HUDEP-2 (cell line): ENCODE results near the gene FMC1.
"Not testable (repeated sequence)": the region's sequence is repeated elsewhere in the genome, so short reads cannot be mapped to it uniquely, and the experiment has no call there.

Source experiments
- DNase-seq, 76 experiments: peaks; one replicate each; lab custom pipeline; 2025; ENCODE audit not compliant: unreplicated experiment in 76 of 76; lab: John Stamatoyannopoulos, UW

Gene FMC1

GRCh38 chr7:139341058-139341775 lies at the start of gene FMC1:
Gene FMC1, plus strand, starts transcription at chr7:139341337. Its CDS starts 48 bp downstream, at chr7:139341385.
- peak; percentile 35 to 95 (median 86) for DNase-seq

GRCh38 chr7:139292821-139293220 lies 48.3 kb upstream of the FMC1 start:
- no peak for DNase-seq

GRCh38 chr7:139293534-139293933 lies 47.6 kb upstream of the FMC1 start:
- no peak for DNase-seq

GRCh38 chr7:139294241-139294640 lies 46.9 kb upstream of the FMC1 start:
- DNase-seq = no peak

- DNase-seq = no peak
These were observed 46.1 kb upstream of the FMC1 start for GRCh38 chr7:139294951-139295575.

- DNase-seq = no peak
These were observed 43.3 kb upstream of the FMC1 start for GRCh38 chr7:139297795-139298194.

GRCh38 chr7:139299296-139299695 lies 41.8 kb upstream of the FMC1 start:
- DNase-seq = no peak

GRCh38 chr7:139300390-139300789 lies 40.7 kb upstream of the FMC1 start:
- DNase-seq = no peak

GRCh38 chr7:139304517-139304916 lies 36.6 kb upstream of the FMC1 start:
- DNase-seq = peak in 2 of 76 experiments; percentile 1 to 2

GRCh38 chr7:139317939-139318505 lies 23.1 kb upstream of the FMC1 start:
- DNase-seq = peak in 1 of 76 experiments; percentile 1

GRCh38 chr7:139321071-139321745 lies 19.9 kb upstream of the FMC1 start:
- peak in 5 of 76 experiments; percentile 4 to 14 (median 6) for DNase-seq

GRCh38 chr7:139324709-139325108 lies 16.4 kb upstream of the FMC1 start:
- DNase-seq = not testable (repeated sequence)

GRCh38 chr7:139328375-139328774 lies 12.8 kb upstream of the FMC1 start:
- no peak for DNase-seq

- DNase-seq = no peak
These were observed 12.0 kb upstream of the FMC1 start for GRCh38 chr7:139329119-139329518.

GRCh38 chr7:139330333-139331030 lies 10.7 kb upstream of the FMC1 start:
- no peak for DNase-seq

GRCh38 chr7:139332697-139333359 lies 8.3 kb upstream of the FMC1 start:
- DNase-seq = peak in 15 of 76 experiments; percentile 2 to 50 (median 14)

GRCh38 chr7:139333443-139333842 lies 7.7 kb upstream of the FMC1 start:
- DNase-seq = not testable (repeated sequence)

- peak in 1 of 76 experiments; percentile 8 for DNase-seq
These were observed 6.6 kb upstream of the FMC1 start for GRCh38 chr7:139334399-139335150.

- DNase-seq = no peak
These were observed 2.1 kb upstream of the FMC1 start for GRCh38 chr7:139339025-139339424.

- DNase-seq = no peak
These were observed 1.5 kb upstream of the FMC1 start for GRCh38 chr7:139339698-139340036.
